Ishikawa (cell line): Measurements from ENCODE around the gene SLAMF1.

Source experiments
- CEBPB ChIP-seq: IDR thresholded peaks from 2 replicates; pipeline ENCODE4 v1.6.1; 2012
- CREB1 ChIP-seq: IDR thresholded peaks from 2 replicates; pipeline ENCODE4 v1.6.1; 2012; ENCODE audit warnings: low read depth
- EGR1 ChIP-seq: IDR thresholded peaks from 2 replicates; pipeline ENCODE4 v1.6.1; 2012
- EP300 ChIP-seq: IDR thresholded peaks from 2 replicates; pipeline ENCODE4 v1.6.1; 2012; ENCODE audit warnings: borderline replicate concordance
- FOXM1 ChIP-seq: IDR thresholded peaks from 2 replicates; pipeline ENCODE4 v1.6.1; 2012; ENCODE audit warnings: low read depth, borderline replicate concordance
- MAX ChIP-seq: IDR thresholded peaks from 2 replicates; pipeline ENCODE4 v1.6.1; 2012
- NFIC ChIP-seq: IDR thresholded peaks from 2 replicates; pipeline ENCODE4 v1.6.1; 2012
- RAD21 ChIP-seq: IDR thresholded peaks from 2 replicates; pipeline ENCODE4 v1.6.1; 2012; ENCODE audit warnings: low read depth
- TAF1 ChIP-seq: IDR thresholded peaks from 2 replicates; pipeline ENCODE4 v1.6.1; 2012; ENCODE audit warnings: low read depth, mild to moderate bottlenecking
- TCF12 ChIP-seq: IDR thresholded peaks from 2 replicates; pipeline ENCODE4 v1.6.1; 2012; ENCODE audit warnings: low read depth
- TEAD4 ChIP-seq: IDR thresholded peaks from 2 replicates; pipeline ENCODE4 v1.6.1; 2012
- USF1 ChIP-seq: IDR thresholded peaks from 2 replicates; pipeline ENCODE4 v1.6.1; 2012
- YY1 ChIP-seq: IDR thresholded peaks from 2 replicates; pipeline ENCODE4 v1.6.1; 2012; ENCODE audit warnings: low read depth
- ZBTB7A ChIP-seq: IDR thresholded peaks from 2 replicates; pipeline ENCODE4 v1.6.1; 2012; ENCODE audit warnings: low read depth
- TF ChIP-seq, protein P1 (sequence below): IDR thresholded peaks from 2 replicates; pipeline ENCODE4 v1.6.1; 2012; ENCODE audit warnings: low read depth, mild to moderate bottlenecking

SLAMF1 gene

DNA sequence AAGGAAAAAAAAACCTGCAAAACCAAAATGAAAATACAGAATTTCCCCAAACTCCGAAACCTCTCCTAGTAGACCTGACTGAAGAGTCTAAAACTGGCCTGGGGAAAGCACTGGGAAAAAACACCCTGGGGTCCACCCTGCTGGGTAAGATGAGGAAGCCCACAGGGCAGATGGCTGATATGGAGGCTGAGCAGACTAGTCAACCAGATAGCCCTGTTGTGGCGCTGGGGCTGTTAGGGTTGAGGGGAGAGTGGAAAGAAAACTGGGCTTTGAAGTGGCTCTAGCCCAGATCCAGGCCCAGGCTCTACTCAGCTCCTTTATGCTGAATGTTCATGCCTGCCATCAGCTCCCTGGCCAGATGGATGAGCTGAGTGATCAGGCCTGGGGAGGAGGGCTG lies 6.8 kb upstream of the SLAMF1 start:
- TF ChIP-seq, protein P1, sequence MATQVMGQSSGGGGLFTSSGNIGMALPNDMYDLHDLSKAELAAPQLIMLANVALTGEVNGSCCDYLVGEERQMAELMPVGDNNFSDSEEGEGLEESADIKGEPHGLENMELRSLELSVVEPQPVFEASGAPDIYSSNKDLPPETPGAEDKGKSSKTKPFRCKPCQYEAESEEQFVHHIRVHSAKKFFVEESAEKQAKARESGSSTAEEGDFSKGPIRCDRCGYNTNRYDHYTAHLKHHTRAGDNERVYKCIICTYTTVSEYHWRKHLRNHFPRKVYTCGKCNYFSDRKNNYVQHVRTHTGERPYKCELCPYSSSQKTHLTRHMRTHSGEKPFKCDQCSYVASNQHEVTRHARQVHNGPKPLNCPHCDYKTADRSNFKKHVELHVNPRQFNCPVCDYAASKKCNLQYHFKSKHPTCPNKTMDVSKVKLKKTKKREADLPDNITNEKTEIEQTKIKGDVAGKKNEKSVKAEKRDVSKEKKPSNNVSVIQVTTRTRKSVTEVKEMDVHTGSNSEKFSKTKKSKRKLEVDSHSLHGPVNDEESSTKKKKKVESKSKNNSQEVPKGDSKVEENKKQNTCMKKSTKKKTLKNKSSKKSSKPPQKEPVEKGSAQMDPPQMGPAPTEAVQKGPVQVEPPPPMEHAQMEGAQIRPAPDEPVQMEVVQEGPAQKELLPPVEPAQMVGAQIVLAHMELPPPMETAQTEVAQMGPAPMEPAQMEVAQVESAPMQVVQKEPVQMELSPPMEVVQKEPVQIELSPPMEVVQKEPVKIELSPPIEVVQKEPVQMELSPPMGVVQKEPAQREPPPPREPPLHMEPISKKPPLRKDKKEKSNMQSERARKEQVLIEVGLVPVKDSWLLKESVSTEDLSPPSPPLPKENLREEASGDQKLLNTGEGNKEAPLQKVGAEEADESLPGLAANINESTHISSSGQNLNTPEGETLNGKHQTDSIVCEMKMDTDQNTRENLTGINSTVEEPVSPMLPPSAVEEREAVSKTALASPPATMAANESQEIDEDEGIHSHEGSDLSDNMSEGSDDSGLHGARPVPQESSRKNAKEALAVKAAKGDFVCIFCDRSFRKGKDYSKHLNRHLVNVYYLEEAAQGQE = no peak
- no peak for TF ChIP-seq CEBPB

- TF ChIP-seq, protein P1 = no peak
- TF ChIP-seq FOXM1 (no peak), USF1 (no peak)
Measured at GRCh38 chr1:160652924-160653619, 6.2 kb upstream of the SLAMF1 start.

DNA sequence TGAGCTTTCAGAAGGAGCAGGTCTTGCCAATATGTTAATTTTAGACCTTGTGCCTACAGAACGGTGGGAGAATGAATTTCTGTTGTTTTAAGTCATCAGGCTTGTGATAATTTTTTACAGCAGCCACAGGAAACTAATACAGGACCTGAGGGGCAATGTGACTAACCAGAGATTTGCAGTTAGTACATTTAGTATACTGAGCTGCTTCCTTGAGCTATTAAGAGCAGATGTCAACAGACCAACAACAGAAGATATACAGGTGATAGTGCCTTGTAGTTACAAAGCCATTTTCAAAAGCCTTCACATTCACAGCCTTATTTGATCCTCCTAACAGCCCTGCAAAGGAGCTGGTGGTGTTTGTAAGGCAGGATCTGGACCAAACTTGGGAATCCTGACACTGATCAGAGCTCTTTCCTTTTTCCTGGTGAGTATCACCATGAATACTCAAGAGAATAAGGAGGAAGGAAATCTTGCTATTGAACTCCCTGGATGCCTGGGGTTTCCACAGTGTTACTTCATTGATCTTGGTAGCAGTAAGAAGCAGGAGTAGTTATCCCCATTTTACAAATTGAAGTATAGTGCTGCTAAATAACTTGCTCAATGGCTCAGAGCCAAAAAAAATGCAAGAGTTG lies 4.7 kb upstream of the SLAMF1 start:
- no peak for TF ChIP-seq CEBPB
- TF ChIP-seq EGR1 = no peak
- TF ChIP-seq YY1 = no peak
- no peak for TF ChIP-seq EP300
- TF ChIP-seq USF1 = no peak
- no peak for TF ChIP-seq TCF12
- TF ChIP-seq TAF1 = no peak
- no peak for TF ChIP-seq RAD21

GRCh38 chr1:160647329-160647720 lies 481 bp upstream of the SLAMF1 start:
- TF ChIP-seq, protein P1 = no peak
- TF ChIP-seq NFIC (no peak), EGR1 (no peak), ZBTB7A (no peak), RAD21 (no peak), USF1 (no peak), TCF12 (no peak), MAX (no peak), FOXM1 (no peak), EP300 (no peak), CREB1 (no peak), TAF1 (no peak), YY1 (no peak), CEBPB (no peak)

DNA sequence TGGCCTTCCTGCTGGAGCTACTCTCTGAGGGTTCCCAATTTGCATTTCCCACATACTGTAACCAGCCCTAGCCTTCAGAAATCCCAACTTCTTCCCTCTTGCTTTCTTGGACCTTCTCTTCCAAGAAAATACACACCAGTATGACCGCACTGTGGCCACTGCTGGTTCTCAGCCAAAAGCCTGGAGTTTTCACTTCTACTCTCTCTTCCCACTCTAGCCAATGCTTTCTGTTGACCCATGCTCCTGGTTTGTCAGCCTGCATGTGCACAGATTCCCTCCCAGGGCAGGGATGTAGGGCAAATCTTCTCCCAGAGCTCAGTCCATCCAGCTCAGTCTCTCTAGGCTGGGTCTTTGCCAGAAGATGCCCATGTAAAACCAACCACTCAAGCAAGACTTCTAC lies 664 bp downstream of the SLAMF1 start:
- no peak for TF ChIP-seq USF1
- TF ChIP-seq, protein P1 = no peak
- no peak for TF ChIP-seq TEAD4
- TF ChIP-seq TCF12 = no peak
- no peak for TF ChIP-seq MAX
- no peak for TF ChIP-seq NFIC
- no peak for TF ChIP-seq FOXM1
- no peak for TF ChIP-seq CEBPB
- no peak for TF ChIP-seq EP300
